Psoas muscle (tissue), 7 donors: ENCODE data around the gene UNC5CL. TPM values are rescaled to one million over a fixed set of nuclear protein-coding genes. Genes with fewer than 3 reads are reported as not detected.

Experiments
- polyA plus RNA-seq, 3 donors: library from polyadenylated mRNA; stranded (reverse); fragments of 200-250 nt; gene quantifications; one replicate each; pipeline ENCODE4 v1.2.3, GENCODE V29; 2013
- total RNA-seq, 4 donors: library from RNA; stranded (reverse); fragmentation: NEBNext Ultra II Directional in 2 of 4; extraction: Animal tissue kit (Norgen Biotek cat#: 25700) in 2 of 4; gene quantifications; one replicate each; pipeline versions ENCODE4 v1.2.1 to v1.2.4, GENCODE V29; 2021 to 2023
- donor health status: healthy with polysubstance abuse.
- donor health status: DM: no; HTN: no; CAD: no; lungs with moderate emphysema.
- donor health status: Bipolar disorder and iron deficiency.
- donor health status: healthy.
- donor health status: DM: no; HTN: no; CAD: no.
- donor health status: DM: no; HTN: no; CAD: no.
- donor health status: DM: yes; HTN: yes; CAD: no.

UNC5CL gene
- total and polyA plus RNA-seq, 7 donors, result 0.14 to 0.90 (median 0.33) TPM

Other genes with a start within 250 kb of the UNC5CL start
- under 1 TPM in 1 of 4 donors, not detected in 3; 0.27 TPM for gene TSPO2, start 3.2 kb upstream of the UNC5CL start, total RNA-seq
- gene TSPO2, start 3.2 kb upstream of the UNC5CL start, polyA plus RNA-seq, result not detected
- 100 to 1,000 TPM; 135 to 511 (median 272) TPM for gene APOBEC2, start 14.0 kb upstream of the UNC5CL start, total RNA-seq
- gene APOBEC2, start 14.0 kb upstream of the UNC5CL start, polyA plus RNA-seq, result 100 to 1,000 TPM in 1 of 3 donors, 10 to 100 TPM in 2; 16.4 to 141 (median 80.7) TPM
- gene OARD1, start 33.1 kb upstream of the UNC5CL start, total RNA-seq, result 10 to 100 TPM; 13.5 to 23.4 (median 16.6) TPM
- gene OARD1, start 33.1 kb upstream of the UNC5CL start, polyA plus RNA-seq, result 10 to 100 TPM; 24.6 to 74.6 (median 52.3) TPM
- 10 to 100 TPM; 11.8 to 14.1 (median 13.0) TPM for gene NFYA, start 33.8 kb upstream of the UNC5CL start, total RNA-seq
- gene NFYA, start 33.8 kb upstream of the UNC5CL start, polyA plus RNA-seq, result 10 to 100 TPM in 2 of 3 donors, 1 to 10 TPM in 1; 2.7 to 14.2 (median 10.4) TPM
- under 1 TPM in 1 of 4 donors, not detected in 3; 0.39 TPM for gene TREML1, start 115.1 kb upstream of the UNC5CL start, total RNA-seq
- gene TREML1, start 115.1 kb upstream of the UNC5CL start, polyA plus RNA-seq, result under 1 TPM in 1 of 3 donors, not detected in 2; 0.04 TPM
- gene TREM2, start 123.9 kb upstream of the UNC5CL start, total RNA-seq, result under 1 TPM in 3 of 4 donors, not detected in 1; 0.42 to 0.73 (median 0.49) TPM
- gene TREM2, start 123.9 kb upstream of the UNC5CL start, polyA plus RNA-seq, result under 1 TPM; 0.12 to 0.38 (median 0.17) TPM
- under 1 TPM; 0.06 to 0.20 (median 0.10) TPM for gene TREML2, start 161.9 kb upstream of the UNC5CL start, total RNA-seq
- under 1 TPM in 1 of 3 donors, not detected in 2; 0.01 TPM for gene TREML2, start 161.9 kb upstream of the UNC5CL start, polyA plus RNA-seq
- gene TREML4, start 189.1 kb upstream of the UNC5CL start, total RNA-seq, result not detected
- under 1 TPM in 1 of 3 donors, not detected in 2; 0.01 TPM for gene TREML4, start 189.1 kb upstream of the UNC5CL start, polyA plus RNA-seq
- gene TREM1, start 247.5 kb upstream of the UNC5CL start, total RNA-seq, result 1 to 10 TPM in 1 of 4 donors, under 1 TPM in 3; 0.54 to 3.0 (median 0.65) TPM
- gene TREM1, start 247.5 kb upstream of the UNC5CL start, polyA plus RNA-seq, result 1 to 10 TPM in 1 of 3 donors, under 1 TPM in 2; 0.21 to 4.0 (median 0.26) TPM